ENCODE results near the gene HCN3. TPM values are rescaled to one million over a fixed set of nuclear protein-coding genes. Genes with fewer than 3 reads are reported as not detected.

HCN3 gene
- total RNA-seq, 2 experiments from 2014 or later, result 1.9 to 2.4 TPM

DNA sequence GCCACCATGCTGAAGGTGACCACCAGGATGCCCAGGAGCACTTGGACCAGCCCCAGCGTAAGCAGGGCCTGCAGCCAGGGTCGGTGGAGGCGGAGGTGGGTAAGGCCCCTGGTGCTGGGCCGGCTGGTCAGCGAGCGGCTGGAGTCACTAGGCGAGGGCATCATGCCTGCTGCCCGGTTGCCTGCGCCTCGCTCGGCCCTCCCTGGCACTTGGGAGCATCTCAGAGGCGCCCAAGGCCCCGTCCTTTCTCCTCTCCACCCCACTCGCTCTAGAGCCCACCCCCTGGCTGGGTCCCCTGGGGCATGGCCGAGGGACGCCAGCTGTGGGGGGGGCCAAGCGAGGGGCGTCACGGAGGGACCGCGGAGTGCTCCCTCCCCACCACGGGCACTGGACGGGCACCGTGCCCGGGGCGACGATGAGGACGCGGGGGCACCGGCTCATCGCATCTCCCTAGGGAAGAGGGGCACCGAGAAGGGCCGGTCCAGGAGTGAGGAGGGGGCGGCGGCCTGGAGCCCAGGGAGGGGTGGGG, 22.5 kb upstream of the HCN3 start:
- Mint-ChIP-seq H3K4me1 (ENCODE audit: low read depth) (peaks cover 32% of the 10 kb centered on the region), H3K4me3 (peak overlapping the region; percentile 79), H3K9me3 (no peaks in the 10 kb centered on the region), H3K36me3 (peaks cover 16% of the 10 kb centered on the region), H3K27ac (no peak overlapping the region), H3K27me3 (no peaks in the 10 kb centered on the region)
- ChIA-PET POLR2A (interaction anchor here (0.5 kb wide), 1 partner anchor 10 kb away, joined by 4 read pairs; no protein-coding TSS in a partner anchor), CTCF (interaction anchor here (1.4 to 9.7 kb wide), 2 partner anchors 61 to 68 kb away, joined by 3 to 188 read pairs; partner anchors contain the start of gene RUSC1)
- intact Hi-C loops (cut with micrococcal nuclease), result no loop called here
- no peak for DNase-seq

GRCh38 chr1:155255243-155256007, 21.8 kb upstream of the HCN3 start, which contains the start of gene ENTREP3:
ENTREP3 (minus strand) TSS chr1:155255483; CDS start chr1:155254877, 606 bp downstream.
- CTCF ChIA-PET, result interaction anchor here (0.9 to 9.7 kb wide), 3 partner anchors 12 to 67 kb away, joined by 3 to 188 read pairs (median 3); partner anchors contain the start of gene RUSC1
- H3K27ac Mint-ChIP-seq, result peak within 1 kb of the TSS; percentile 23
- H3K27me3 Mint-ChIP-seq, result no peaks in the 10 kb centered on the region
- DNase-seq, result peak; percentile 87
- H3K4me1 Mint-ChIP-seq (ENCODE audit: low read depth), result peaks cover 34% of the 10 kb centered on the region
- peak within 1 kb of the TSS; percentile 79 for H3K4me3 Mint-ChIP-seq
- no peaks in the 10 kb centered on the region for H3K9me3 Mint-ChIP-seq
- intact Hi-C loops (cut with micrococcal nuclease), result no loop called here
- H3K36me3 Mint-ChIP-seq, result peaks cover 19% of the 10 kb centered on the region
- POLR2A ChIA-PET, result interaction anchor here (0.5 kb wide), 1 partner anchor 10 kb away, joined by 4 read pairs; no protein-coding TSS in a partner anchor

- H3K36me3 Mint-ChIP-seq, result peaks cover 24% of the 10 kb centered on the region
- H3K9me3 Mint-ChIP-seq, result no peaks in the 10 kb centered on the region
- ChIA-PET CTCF (interaction anchor here (0.9 to 9.7 kb wide), 2 partner anchors 12 to 66 kb away, joined by 3 to 188 read pairs; partner anchors contain the start of gene RUSC1), POLR2A (no interaction called here)
- no peak overlapping the region for H3K27ac Mint-ChIP-seq
- intact Hi-C loops (cut with micrococcal nuclease), result no loop called here
- no peaks in the 10 kb centered on the region for H3K27me3 Mint-ChIP-seq
- no peak for DNase-seq
- peak overlapping the region; percentile 79 for H3K4me3 Mint-ChIP-seq
- peaks cover 34% of the 10 kb centered on the region for H3K4me1 Mint-ChIP-seq (ENCODE audit: low read depth)
These were observed 21.0 kb upstream of the HCN3 start for GRCh38 chr1:155256058-155256852.

DNA sequence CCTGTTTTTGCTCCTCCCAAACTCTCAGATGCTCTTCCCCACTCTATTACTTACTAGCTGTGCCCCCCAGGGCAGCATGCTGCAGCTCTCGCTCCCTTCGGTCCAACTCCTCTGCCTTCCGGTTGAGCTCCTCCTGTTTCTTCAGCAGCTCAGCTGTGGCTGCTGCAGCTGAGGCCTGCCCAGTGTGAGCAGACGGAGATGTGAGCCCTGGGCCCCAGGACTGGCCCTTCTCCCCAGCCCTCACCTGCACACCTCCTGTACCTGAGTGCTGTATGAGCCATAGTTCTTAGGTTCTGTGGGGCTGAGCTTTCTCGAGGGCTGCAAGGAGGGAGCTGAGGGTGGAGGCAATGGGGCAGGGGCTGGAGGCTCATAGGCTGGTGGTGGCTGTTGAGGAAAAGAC, 17.0 kb upstream of the HCN3 start:
- no peaks in the 10 kb centered on the region for H3K27me3 Mint-ChIP-seq
- H3K36me3 Mint-ChIP-seq, result peaks cover 56% of the 10 kb centered on the region
- no peak for DNase-seq
- peak overlapping the region; percentile 64 for H3K27ac Mint-ChIP-seq
- intact Hi-C loops (cut with micrococcal nuclease), result no loop called here
- ChIA-PET CTCF (interaction anchor here (1.1 to 5.6 kb wide), 5 partner anchors 10 to 67 kb away, joined by 3 to 90 read pairs (median 13); no protein-coding TSS in a partner anchor), POLR2A (interaction anchor here (1.0 to 1.2 kb wide), 2 partner anchors 15 to 52 kb away, joined by 3 to 5 read pairs; partner anchors contain the start of gene THBS3)
- H3K4me3 Mint-ChIP-seq, result peak overlapping the region; percentile 98
- H3K4me1 Mint-ChIP-seq (ENCODE audit: low read depth), result peaks cover 30% of the 10 kb centered on the region
- no peaks in the 10 kb centered on the region for H3K9me3 Mint-ChIP-seq

DNA sequence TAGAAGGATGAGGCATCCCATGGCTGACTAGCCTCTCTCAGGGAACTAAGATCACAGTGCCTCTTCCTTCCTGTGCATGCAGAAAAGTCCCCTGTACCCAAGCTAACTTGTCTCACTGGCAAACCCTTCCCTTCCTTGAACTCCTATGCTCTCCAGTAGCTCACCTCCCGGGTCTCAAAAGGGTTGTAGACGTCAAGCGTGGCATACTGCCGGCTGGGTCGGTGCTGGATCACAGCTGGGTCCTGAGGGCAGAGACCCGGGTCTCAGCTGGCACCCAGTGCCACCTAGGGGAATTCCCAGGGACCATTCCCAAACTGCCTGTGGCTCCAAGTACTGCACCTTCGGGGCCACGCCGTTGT, 15.8 kb upstream of the HCN3 start:
- Mint-ChIP-seq H3K27ac (peak overlapping the region; percentile 88), H3K9me3 (no peaks in the 10 kb centered on the region), H3K27me3 (no peaks in the 10 kb centered on the region), H3K4me1 (ENCODE audit: low read depth) (peaks cover 24% of the 10 kb centered on the region), H3K4me3 (peak overlapping the region; percentile 98), H3K36me3 (peaks cover 66% of the 10 kb centered on the region)
- CTCF ChIA-PET, result interaction anchor here (1.2 to 5.6 kb wide), 7 partner anchors 11 to 63 kb away, joined by 4 to 90 read pairs (median 11); partner anchors contain the start of gene CLK2
- POLR2A ChIA-PET, result interaction anchor here (0.7 to 2.1 kb wide), 11 partner anchors 9 to 68 kb away, joined by 3 to 14 read pairs (median 4); partner anchors contain the start of genes CLK2 and FDPS
- intact Hi-C loops (cut with micrococcal nuclease), result no loop called here
- DNase-seq, result peak; percentile 52

DNA sequence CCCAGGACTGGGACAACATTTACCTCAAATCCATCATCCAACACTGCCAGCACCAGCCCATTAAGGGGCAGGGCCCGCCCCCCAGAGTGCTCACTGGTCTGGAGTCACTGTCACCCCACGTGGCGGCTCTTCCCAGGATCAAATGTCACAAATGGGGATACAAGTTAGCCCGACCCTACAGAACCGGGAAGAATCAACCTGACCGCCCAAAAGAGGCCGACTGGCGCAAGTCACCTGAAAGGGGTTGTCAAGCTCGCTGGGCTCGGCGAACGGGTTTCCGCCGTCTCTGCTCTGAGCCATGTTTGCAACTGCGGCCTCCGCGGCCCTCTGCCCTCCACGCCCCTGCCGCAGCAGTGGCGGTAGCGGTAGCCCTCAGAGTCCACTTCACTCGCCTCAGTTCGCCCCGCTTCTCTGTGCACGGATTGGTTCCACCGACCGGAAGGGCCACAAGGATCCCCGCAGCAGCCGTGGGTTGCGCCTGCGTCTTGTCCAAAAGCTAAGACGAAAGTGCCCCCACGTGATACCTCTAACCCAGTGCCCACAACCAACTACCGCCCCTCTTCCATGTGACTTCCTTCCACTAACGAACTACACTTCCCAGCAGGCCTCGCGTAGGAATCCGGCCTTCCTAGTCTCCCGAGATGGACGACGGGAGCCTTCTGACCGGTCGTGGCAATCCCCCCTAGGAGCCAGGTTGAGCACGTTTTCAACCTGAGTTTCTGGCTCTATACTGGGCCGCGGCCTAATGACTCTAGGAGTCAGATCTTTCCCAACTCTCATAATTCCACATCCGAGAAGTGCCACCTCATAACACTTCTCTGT, 15.2 kb upstream of the HCN3 start, which contains the start of gene SCAMP3:
TSS of gene SCAMP3 (minus strand) at position 509 of the 822 bp plus-strand sequence. CDS start at position 300, 209 bp downstream.
- POLR2A ChIA-PET, result interaction anchor here (1.0 to 2.1 kb wide), 9 partner anchors 8 to 68 kb away, joined by 3 to 14 read pairs (median 5); partner anchors contain the start of genes CLK2 and FDPS
- H3K9me3 Mint-ChIP-seq, result no peaks in the 10 kb centered on the region
- peaks cover 68% of the 10 kb centered on the region for H3K36me3 Mint-ChIP-seq
- H3K27me3 Mint-ChIP-seq, result no peaks in the 10 kb centered on the region
- intact Hi-C loops (cut with micrococcal nuclease), result loop anchor here (1.0 kb wide), 5 partner anchors 11 to 300 kb away; partner anchors contain the start of genes ASH1L, CLK2 and HCN3
- H3K4me3 Mint-ChIP-seq, result peak within 1 kb of the TSS; percentile 98
- peaks cover 24% of the 10 kb centered on the region for H3K4me1 Mint-ChIP-seq (ENCODE audit: low read depth)
- CTCF ChIA-PET, result interaction anchor here (1.2 to 5.6 kb wide), 6 partner anchors 11 to 62 kb away, joined by 4 to 90 read pairs (median 8); partner anchors contain the start of gene CLK2
- H3K27ac Mint-ChIP-seq, result peak within 1 kb of the TSS; percentile 88
- peak; percentile 94 for DNase-seq

- DNase-seq, result no peak
- Mint-ChIP-seq H3K4me3 (no peak overlapping the region), H3K36me3 (peaks cover 72% of the 10 kb centered on the region), H3K27ac (peak overlapping the region; percentile 88), H3K27me3 (no peaks in the 10 kb centered on the region), H3K4me1 (ENCODE audit: low read depth) (peaks cover 24% of the 10 kb centered on the region), H3K9me3 (no peaks in the 10 kb centered on the region)
- CTCF ChIA-PET, result interaction anchor here (0.9 to 1.2 kb wide), 3 partner anchors 12 to 60 kb away, joined by 3 to 14 read pairs (median 6); no protein-coding TSS in a partner anchor
- POLR2A ChIA-PET, result interaction anchor here (1.2 kb wide), 1 partner anchor 10 kb away, joined by 4 read pairs; the partner anchor contains the start of gene CLK2
- intact Hi-C loops (cut with micrococcal nuclease), result no loop called here
These were observed 14.2 kb upstream of the HCN3 start for GRCh38 chr1:155263067-155263466.

DNA sequence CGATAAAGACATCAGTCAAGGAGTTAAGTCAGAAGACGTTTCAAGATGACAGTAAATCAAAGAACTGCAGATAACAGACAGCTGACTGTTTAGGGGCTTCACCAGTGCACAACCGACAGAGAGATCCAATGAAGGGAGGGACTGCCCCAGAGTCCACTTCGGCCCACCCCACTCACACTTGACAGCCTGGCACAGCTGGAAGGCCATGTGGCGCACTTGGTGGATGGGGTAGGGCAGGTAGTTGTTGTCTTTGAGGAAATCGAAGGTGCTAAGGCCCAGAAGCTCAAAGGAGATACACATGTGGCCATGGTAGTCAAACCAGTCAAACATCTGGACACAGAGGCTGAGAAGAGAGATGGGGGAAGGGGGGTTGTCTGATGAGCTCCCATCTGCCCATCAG, 10.7 kb upstream of the HCN3 start:
- POLR2A ChIA-PET, result interaction anchor here (0.6 kb wide), 1 partner anchor 223 kb away, joined by 3 read pairs; no protein-coding TSS in a partner anchor
- Mint-ChIP-seq H3K4me1 (ENCODE audit: low read depth) (peaks cover 19% of the 10 kb centered on the region), H3K27ac (no peak overlapping the region), H3K27me3 (no peaks in the 10 kb centered on the region), H3K36me3 (peaks cover 80% of the 10 kb centered on the region), H3K4me3 (no peak overlapping the region), H3K9me3 (no peaks in the 10 kb centered on the region)
- intact Hi-C loops (cut with micrococcal nuclease), result no loop called here
- no peak for DNase-seq
- CTCF ChIA-PET, result interaction anchor here (1.3 to 4.3 kb wide), 2 partner anchors 16 to 57 kb away, joined by 5 to 54 read pairs; no protein-coding TSS in a partner anchor

DNA sequence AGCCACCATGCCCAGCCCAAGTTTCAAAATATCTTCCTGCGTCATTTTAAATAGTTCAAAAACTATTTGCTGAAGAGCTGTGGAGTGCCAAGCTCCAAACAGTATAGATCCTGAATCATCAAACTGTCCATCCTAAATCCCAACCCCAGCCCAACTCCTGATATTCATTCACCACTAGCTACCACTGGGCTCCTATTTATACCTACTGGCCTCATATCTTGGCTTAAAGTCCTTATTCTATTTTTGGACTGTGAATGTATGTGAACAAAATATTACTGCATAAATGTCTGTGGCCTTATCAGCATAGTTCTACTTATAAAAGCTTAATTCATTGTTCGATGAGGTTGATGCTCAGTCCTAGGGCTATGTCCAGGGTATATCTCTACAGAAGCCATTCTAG, 9.9 kb upstream of the HCN3 start:
- CTCF ChIA-PET, result interaction anchor here (0.7 to 4.3 kb wide), 3 partner anchors 17 to 55 kb away, joined by 3 to 54 read pairs (median 3); partner anchors contain the start of gene FDPS
- intact Hi-C loops (cut with micrococcal nuclease), result no loop called here
- POLR2A ChIA-PET, result interaction anchor here (0.6 kb wide), 1 partner anchor 223 kb away, joined by 3 read pairs; no protein-coding TSS in a partner anchor
- DNase-seq, result no peak
- Mint-ChIP-seq H3K27ac (no peak overlapping the region), H3K9me3 (no peaks in the 10 kb centered on the region), H3K4me3 (no peak overlapping the region), H3K27me3 (no peaks in the 10 kb centered on the region), H3K36me3 (peaks cover 75% of the 10 kb centered on the region), H3K4me1 (ENCODE audit: low read depth) (peaks cover 23% of the 10 kb centered on the region)

DNA sequence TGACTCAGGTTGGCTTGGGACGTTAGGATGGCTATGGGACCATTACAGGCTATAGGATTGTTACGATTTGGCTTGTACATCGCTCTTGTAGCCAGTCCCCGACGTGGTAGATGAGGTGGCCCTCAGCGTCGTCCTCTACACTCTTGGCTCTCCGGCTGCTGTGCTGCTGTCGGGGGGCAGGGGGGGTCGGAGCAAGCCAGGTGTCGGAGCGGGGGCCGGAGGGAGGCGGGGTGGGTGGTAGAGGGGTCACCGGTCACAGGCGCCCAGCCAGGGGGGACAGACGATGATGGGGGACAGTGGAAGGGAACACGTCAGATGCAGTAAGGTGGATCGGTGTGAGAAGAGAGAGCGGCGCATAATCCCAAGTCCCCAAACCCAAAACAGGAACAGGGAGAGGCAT, 8.6 kb upstream of the HCN3 start:
- no peaks in the 10 kb centered on the region for H3K9me3 Mint-ChIP-seq
- ChIA-PET CTCF (interaction anchor here (0.9 kb wide), 1 partner anchor 55 kb away, joined by 3 read pairs; no protein-coding TSS in a partner anchor), POLR2A (no interaction called here)
- peaks cover 25% of the 10 kb centered on the region for H3K4me1 Mint-ChIP-seq (ENCODE audit: low read depth)
- H3K4me3 Mint-ChIP-seq, result no peak overlapping the region
- intact Hi-C loops (cut with micrococcal nuclease), result no loop called here
- H3K27ac Mint-ChIP-seq, result no peak overlapping the region
- H3K36me3 Mint-ChIP-seq, result peaks cover 68% of the 10 kb centered on the region
- DNase-seq, result no peak
- no peaks in the 10 kb centered on the region for H3K27me3 Mint-ChIP-seq
